ENCODE data around the gene CEP128. TPM values are rescaled to one million over a fixed set of nuclear protein-coding genes. Genes with fewer than 3 reads are reported as not detected.

Gene CEP128
- polyA plus RNA-seq, 1 of the 3 experiments (the other 2 are of a cell fraction) = 1.2 TPM

- DNase-seq = no peak
- no peaks in the 10 kb centered on the region for H3K9me2 ChIP-seq
- peaks cover 3 to 19% of the 10 kb centered on the region in 2 experiments; a peak in 3 of 4 replicates for H3K4me1 ChIP-seq (ENCODE audit: control insufficient read depth in 1 of 2, insufficient read depth in 2 of 2, low read depth in 1 of 2, low read length in 1 of 2)
- CTCF ChIA-PET = no interaction called here
- H3F3A ChIP-seq (replicated peaks; ENCODE audit: insufficient read depth) = peaks cover 5% of the 10 kb centered on the region
- no peak overlapping the region for H2AFZ ChIP-seq (ENCODE audit: low read depth)
- H3K4me3 ChIP-seq (ENCODE audit: low read depth in 2 of 2, low read length in 1 of 2) = no peak overlapping the region
- peak overlapping the region; percentile 62 for H3K4me2 ChIP-seq
- H3K36me3 ChIP-seq (replicated peaks in 1 of 2; ENCODE audit: control insufficient read depth in 1 of 2, insufficient read depth in 2 of 2, low read length in 1 of 2) = peaks cover 0 to 4% of the 10 kb centered on the region in 2 experiments
- peaks cover 32% of the 10 kb centered on the region; the same call in 1 of the 2 replicates for H3K79me2 ChIP-seq (ENCODE audit: insufficient read depth)
- peak; percentile 46; the same call in 1 of the 2 replicates for TF ChIP-seq PBX3 (IDR thresholded peaks at IDR 0.05)
- peak; percentile 48 for TF ChIP-seq FOSL2 (IDR thresholded peaks at IDR 0.05; ENCODE audit: borderline replicate concordance, low read depth)
- no peak for TF ChIP-seq USF2 (IDR thresholded peaks at IDR 0.05; ENCODE audit: borderline replicate concordance, low read depth, low read length)
- POLR2A ChIA-PET = no interaction called here
- H4K20me1 ChIP-seq (ENCODE audit: insufficient read depth) = no peaks in the 10 kb centered on the region
- H3K9ac ChIP-seq = no peak overlapping the region
- H3K9me3 ChIP-seq = no peaks in the 10 kb centered on the region
- H3K27ac ChIP-seq (ENCODE audit: low read depth in 2 of 2, low read length in 1 of 2) = peak overlapping the region in 1 of 2 experiments; percentile 37; a peak in 1 of 4 replicates
- 62% methylated on average over 8 of the region's 8 CpGs for WGBS (ENCODE audit: low lambda C conversion rate)
- no peaks in the 10 kb centered on the region for H3K27me3 ChIP-seq (ENCODE audit: insufficient read depth)
These were observed 10.6 kb downstream of the CEP128 start for GRCh38 chr14:80930836-80931389.

- ChIA-PET POLR2A (no interaction called here), CTCF (no interaction called here)
- Histone ChIP-seq H3K9me2 (no peaks in the 10 kb centered on the region), H3K4me3 (ENCODE audit: low read depth in 2 of 2, low read length in 1 of 2) (no peak overlapping the region), H3K9ac (no peak overlapping the region), H3K36me3 (replicated peaks in 1 of 2; ENCODE audit: control insufficient read depth in 1 of 2, insufficient read depth in 2 of 2, low read length in 1 of 2) (peaks cover 0 to 8% of the 10 kb centered on the region in 2 experiments), H3K27me3 (ENCODE audit: insufficient read depth) (no peaks in the 10 kb centered on the region), H3K4me2 (no peak overlapping the region), H3K27ac (ENCODE audit: low read depth in 2 of 2, low read length in 1 of 2) (no peak overlapping the region), H4K20me1 (ENCODE audit: insufficient read depth) (no peaks in the 10 kb centered on the region), H3K4me1 (ENCODE audit: control insufficient read depth in 1 of 2, insufficient read depth in 2 of 2, low read depth in 1 of 2, low read length in 1 of 2) (peaks cover 3 to 19% of the 10 kb centered on the region in 2 experiments; a peak in 3 of 4 replicates), H2AFZ (ENCODE audit: low read depth) (no peak overlapping the region), H3K79me2 (ENCODE audit: insufficient read depth) (peaks cover 29% of the 10 kb centered on the region; the same call in 1 of the 2 replicates), H3K9me3 (no peaks in the 10 kb centered on the region), H3F3A (replicated peaks; ENCODE audit: insufficient read depth) (peaks cover 5% of the 10 kb centered on the region)
- no peak for DNase-seq
- 100% methylated on average over 5 of the region's 5 CpGs for WGBS (ENCODE audit: low lambda C conversion rate)
- TF ChIP-seq FOSL2 (IDR thresholded peaks at IDR 0.05; ENCODE audit: borderline replicate concordance, low read depth) (no peak), USF2 (IDR thresholded peaks at IDR 0.05; ENCODE audit: borderline replicate concordance, low read depth, low read length) (no peak)
These were observed 11.4 kb downstream of the CEP128 start for GRCh38 chr14:80930095-80930494.

All from SK-N-SH (cell line).